Measurements from ENCODE around the gene CREB5.
"Not testable (repeated sequence)": the region's sequence is repeated elsewhere in the genome, so short reads cannot be mapped to it uniquely, and the experiment has no call there.

The CREB5 gene

DNA sequence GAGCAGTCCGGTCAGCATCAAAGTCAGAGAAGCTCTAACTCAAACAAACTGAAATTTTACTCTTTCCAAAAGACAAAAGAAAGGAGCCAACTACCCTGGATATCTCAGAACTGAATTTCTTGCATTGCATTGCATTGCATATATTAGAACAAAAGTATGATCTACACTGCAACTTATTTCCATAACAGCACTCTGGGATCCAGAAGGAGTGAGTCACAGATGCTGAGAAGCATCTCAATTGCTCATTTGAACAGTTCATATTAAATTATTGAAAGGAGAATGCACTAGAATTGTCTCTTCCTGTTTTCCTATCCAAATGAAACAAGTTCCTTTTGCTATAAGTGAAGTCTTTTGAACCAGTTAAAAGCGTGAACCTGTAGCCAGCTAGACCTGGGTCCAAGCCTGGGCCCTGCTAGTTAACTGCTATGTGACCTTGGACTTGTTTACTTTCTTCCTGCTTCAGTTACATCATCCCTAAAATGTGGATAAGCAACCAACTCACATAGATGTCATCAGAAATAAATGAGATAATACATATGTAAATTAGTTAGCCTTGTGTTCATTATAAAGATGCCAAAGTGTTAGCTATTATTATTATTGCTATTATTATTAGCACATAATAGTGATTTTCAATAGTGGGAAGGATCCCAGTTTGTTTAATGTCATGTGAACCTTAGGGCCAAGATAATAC, 184.1 kb downstream of the CREB5 start:
- Histone ChIP-seq H3K79me2 (ENCODE audit: insufficient read depth, low read length) (no peaks in the 10 kb centered on the region), H3K27me3 (ENCODE audit: insufficient read depth, low read length, poor library complexity) (no peaks in the 10 kb centered on the region), H4K20me1 (ENCODE audit: insufficient read depth, low read length) (no peaks in the 10 kb centered on the region), H3K9ac (ENCODE audit: low read depth, low read length) (no peak overlapping the region), H3K36me3 (ENCODE audit: insufficient read depth, low read length) (no peaks in the 10 kb centered on the region), H3K27ac (ENCODE audit: low read length) (no peak overlapping the region), H2AFZ (ENCODE audit: low read depth, low read length) (no peak overlapping the region), H3K4me1 (ENCODE audit: insufficient read depth, low read length) (no peaks in the 10 kb centered on the region), H3K4me2 (ENCODE audit: insufficient read depth, low read length) (no peak overlapping the region), H3K9me3 (ENCODE audit: insufficient read depth, low read length, severe bottlenecking) (no peaks in the 10 kb centered on the region), H3K4me3 (ENCODE audit: low read depth in 1 of 2, low read length in 2 of 2) (no peak overlapping the region)
- no peak for DNase-seq
- no peak for TF ChIP-seq EZH2 (IDR thresholded peaks at IDR 0.05; ENCODE audit: borderline replicate concordance, low read depth, low read length, severe bottlenecking)
- TF ChIP-seq, protein P1, sequence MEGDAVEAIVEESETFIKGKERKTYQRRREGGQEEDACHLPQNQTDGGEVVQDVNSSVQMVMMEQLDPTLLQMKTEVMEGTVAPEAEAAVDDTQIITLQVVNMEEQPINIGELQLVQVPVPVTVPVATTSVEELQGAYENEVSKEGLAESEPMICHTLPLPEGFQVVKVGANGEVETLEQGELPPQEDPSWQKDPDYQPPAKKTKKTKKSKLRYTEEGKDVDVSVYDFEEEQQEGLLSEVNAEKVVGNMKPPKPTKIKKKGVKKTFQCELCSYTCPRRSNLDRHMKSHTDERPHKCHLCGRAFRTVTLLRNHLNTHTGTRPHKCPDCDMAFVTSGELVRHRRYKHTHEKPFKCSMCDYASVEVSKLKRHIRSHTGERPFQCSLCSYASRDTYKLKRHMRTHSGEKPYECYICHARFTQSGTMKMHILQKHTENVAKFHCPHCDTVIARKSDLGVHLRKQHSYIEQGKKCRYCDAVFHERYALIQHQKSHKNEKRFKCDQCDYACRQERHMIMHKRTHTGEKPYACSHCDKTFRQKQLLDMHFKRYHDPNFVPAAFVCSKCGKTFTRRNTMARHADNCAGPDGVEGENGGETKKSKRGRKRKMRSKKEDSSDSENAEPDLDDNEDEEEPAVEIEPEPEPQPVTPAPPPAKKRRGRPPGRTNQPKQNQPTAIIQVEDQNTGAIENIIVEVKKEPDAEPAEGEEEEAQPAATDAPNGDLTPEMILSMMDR (IDR thresholded peaks at IDR 0.05; ENCODE audit: borderline replicate concordance, extremely low read depth, low read length, poor library complexity, severe bottlenecking), result no peak
- ATAC-seq (ENCODE audit: insufficient read depth, low read depth), result no peak

DNA sequence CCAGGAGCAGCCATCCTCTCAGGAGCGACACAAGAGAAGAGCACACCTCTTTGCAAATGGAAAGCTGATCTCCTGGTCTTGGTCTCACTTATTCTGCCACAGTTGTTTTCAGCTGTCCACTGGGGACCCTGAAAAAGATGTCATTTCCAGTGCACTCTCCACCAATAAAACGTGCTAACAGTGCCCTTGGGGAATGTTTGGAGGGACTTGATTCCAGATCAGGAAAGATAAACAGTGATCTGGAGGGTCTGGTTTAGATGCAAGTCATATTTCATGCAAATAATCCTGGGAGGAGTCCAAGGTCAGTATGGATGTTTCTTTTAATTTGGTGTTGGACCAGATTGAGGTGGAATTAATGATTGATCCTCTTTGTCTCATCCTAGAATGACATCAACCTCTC, 185.0 kb downstream of the CREB5 start:
- DNase-seq, result no peak
- H3K27ac ChIP-seq (ENCODE audit: low read length), result no peak overlapping the region
- no peaks in the 10 kb centered on the region for H4K20me1 ChIP-seq (ENCODE audit: insufficient read depth, low read length)
- TF ChIP-seq, protein P1 (IDR thresholded peaks at IDR 0.05; ENCODE audit: borderline replicate concordance, extremely low read depth, low read length, poor library complexity, severe bottlenecking), result no peak
- no peak for TF ChIP-seq EZH2 (IDR thresholded peaks at IDR 0.05; ENCODE audit: borderline replicate concordance, low read depth, low read length, severe bottlenecking)
- H3K4me3 ChIP-seq (ENCODE audit: low read depth in 1 of 2, low read length in 2 of 2), result no peak overlapping the region
- H3K36me3 ChIP-seq (ENCODE audit: insufficient read depth, low read length), result no peaks in the 10 kb centered on the region
- H3K79me2 ChIP-seq (ENCODE audit: insufficient read depth, low read length), result no peaks in the 10 kb centered on the region
- no peaks in the 10 kb centered on the region for H3K4me1 ChIP-seq (ENCODE audit: insufficient read depth, low read length)
- no peak overlapping the region for H3K4me2 ChIP-seq (ENCODE audit: insufficient read depth, low read length)
- no peaks in the 10 kb centered on the region for H3K9me3 ChIP-seq (ENCODE audit: insufficient read depth, low read length, severe bottlenecking)
- no peak overlapping the region for H3K9ac ChIP-seq (ENCODE audit: low read depth, low read length)
- no peak overlapping the region for H2AFZ ChIP-seq (ENCODE audit: low read depth, low read length)
- no peaks in the 10 kb centered on the region for H3K27me3 ChIP-seq (ENCODE audit: insufficient read depth, low read length, poor library complexity)
- no peak for ATAC-seq (ENCODE audit: insufficient read depth, low read depth)

DNA sequence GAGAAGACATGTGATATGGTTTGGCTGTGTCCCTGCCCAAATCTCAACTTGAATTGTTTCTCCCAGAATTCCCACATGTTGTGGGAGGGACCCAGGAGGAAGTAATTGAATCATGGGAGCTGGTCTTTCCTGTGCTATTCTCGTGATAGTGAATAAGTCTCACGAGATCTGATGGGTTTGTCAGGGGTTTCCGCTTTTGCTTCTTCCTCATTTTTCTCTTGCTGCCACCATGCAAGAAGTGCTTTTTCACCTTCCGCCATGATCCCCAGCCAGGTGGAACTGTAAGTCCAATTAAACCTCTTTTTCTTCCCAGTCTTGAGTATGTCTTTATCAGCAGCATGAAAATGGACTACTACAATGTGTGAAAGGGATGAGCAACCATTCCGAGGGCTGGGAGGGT, 185.7 kb downstream of the CREB5 start:
- H3K9ac ChIP-seq (ENCODE audit: low read depth, low read length); H3K79me2 ChIP-seq (ENCODE audit: insufficient read depth, low read length); H3K4me1 ChIP-seq (ENCODE audit: insufficient read depth, low read length): not testable (repeated sequence)

DNA sequence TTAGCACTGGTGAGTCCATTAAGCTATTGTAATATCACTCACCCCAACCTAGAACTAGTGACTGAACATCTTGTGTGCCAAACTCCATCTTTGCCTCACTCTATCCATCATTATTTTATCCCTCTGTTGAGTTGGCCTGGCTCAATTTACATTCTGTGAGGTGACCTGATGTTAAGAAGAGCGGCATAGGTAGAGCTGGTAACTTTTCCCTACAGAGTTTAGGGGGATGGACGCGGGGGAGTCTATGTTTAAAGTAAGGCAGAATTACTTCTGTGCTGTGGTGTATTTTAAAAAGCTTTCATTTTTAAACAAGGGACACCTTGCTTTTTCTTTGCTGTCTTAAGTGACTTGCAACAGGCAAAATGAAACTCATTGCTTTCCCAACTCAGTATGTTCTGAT, 186.3 kb downstream of the CREB5 start:
- Histone ChIP-seq H3K36me3 (ENCODE audit: insufficient read depth, low read length) (no peaks in the 10 kb centered on the region), H3K79me2 (ENCODE audit: insufficient read depth, low read length) (no peaks in the 10 kb centered on the region), H3K27ac (ENCODE audit: low read length) (no peak overlapping the region), H2AFZ (ENCODE audit: low read depth, low read length) (no peak overlapping the region), H3K4me2 (ENCODE audit: insufficient read depth, low read length) (no peak overlapping the region), H3K27me3 (ENCODE audit: insufficient read depth, low read length, poor library complexity) (no peaks in the 10 kb centered on the region), H4K20me1 (ENCODE audit: insufficient read depth, low read length) (no peaks in the 10 kb centered on the region), H3K9ac (ENCODE audit: low read depth, low read length) (no peak overlapping the region), H3K4me3 (ENCODE audit: low read depth in 1 of 2, low read length in 2 of 2) (no peak overlapping the region), H3K9me3 (ENCODE audit: insufficient read depth, low read length, severe bottlenecking) (no peaks in the 10 kb centered on the region), H3K4me1 (ENCODE audit: insufficient read depth, low read length) (no peaks in the 10 kb centered on the region)
- no peak for ATAC-seq (ENCODE audit: insufficient read depth, low read depth)
- TF ChIP-seq, protein P1 (IDR thresholded peaks at IDR 0.05; ENCODE audit: borderline replicate concordance, extremely low read depth, low read length, poor library complexity, severe bottlenecking), result no peak
- no peak for TF ChIP-seq EZH2 (IDR thresholded peaks at IDR 0.05; ENCODE audit: borderline replicate concordance, low read depth, low read length, severe bottlenecking)
- no peak for DNase-seq

More for the DNA sequence above, 185.7 kb downstream of the CREB5 start:
- DNase-seq; H2AFZ ChIP-seq (ENCODE audit: low read depth, low read length); H3K27ac ChIP-seq (ENCODE audit: low read length); H3K4me3 ChIP-seq (ENCODE audit: low read depth in 1 of 2, low read length in 2 of 2); H4K20me1 ChIP-seq (ENCODE audit: insufficient read depth, low read length); H3K9me3 ChIP-seq (ENCODE audit: insufficient read depth, low read length, severe bottlenecking); ATAC-seq (ENCODE audit: insufficient read depth, low read depth); H3K4me2 ChIP-seq (ENCODE audit: insufficient read depth, low read length); H3K27me3 ChIP-seq (ENCODE audit: insufficient read depth, low read length, poor library complexity); H3K36me3 ChIP-seq (ENCODE audit: insufficient read depth, low read length): not testable (repeated sequence)

Data from DND-41 (cell line).